GM21447 (cell line): ENCODE results near the gene KIR2DL3.
"Not testable (repeated sequence)": the region's sequence is repeated elsewhere in the genome, so short reads cannot be mapped to it uniquely, and the experiment has no call there.

ENCODE experiments used
- ATAC-seq: cut with Tn5 transposase; IDR thresholded peaks from one replicate; pipeline ENCODE4 v1.9.1; 2021; ENCODE audit not compliant: unreplicated experiment

The KIR2DL3 gene

GRCh38 chr19:54741950-54742349, 3.6 kb downstream of the KIR2DL3 start:
- ATAC-seq, result not testable (repeated sequence)

- not testable (repeated sequence) for ATAC-seq
These were observed 5.8 kb downstream of the KIR2DL3 start for GRCh38 chr19:54744080-54744479.

- not testable (repeated sequence) for ATAC-seq
These were observed 9.5 kb downstream of the KIR2DL3 start for GRCh38 chr19:54747614-54748322.

GRCh38 chr19:54750276-54750675, 12.0 kb downstream of the KIR2DL3 start:
- not testable (repeated sequence) for ATAC-seq

GRCh38 chr19:54756204-54757110, 18.1 kb downstream of the KIR2DL3 start:
- not testable (repeated sequence) for ATAC-seq

GRCh38 chr19:54758577-54758976, 20.3 kb downstream of the KIR2DL3 start:
- not testable (repeated sequence) for ATAC-seq

- not testable (repeated sequence) for ATAC-seq
These were observed 25.9 kb downstream of the KIR2DL3 start for GRCh38 chr19:54764219-54764618.

- not testable (repeated sequence) for ATAC-seq
These were observed 28.2 kb downstream of the KIR2DL3 start for GRCh38 chr19:54766464-54766863.

GRCh38 chr19:54769646-54770045, 31.3 kb downstream of the KIR2DL3 start, which contains the start of gene KIR2DL1:
Gene KIR2DL1, plus strand, starts transcription at chr19:54769793. Its CDS starts 58 bp downstream, at chr19:54769851.
- ATAC-seq, result not testable (repeated sequence)

GRCh38 chr19:54770511-54770910, 32.2 kb downstream of the KIR2DL3 start:
- not testable (repeated sequence) for ATAC-seq

- ATAC-seq, result not testable (repeated sequence)
These were observed 33.0 kb downstream of the KIR2DL3 start for GRCh38 chr19:54771018-54771960.

- ATAC-seq, result not testable (repeated sequence)
These were observed 34.4 kb downstream of the KIR2DL3 start for GRCh38 chr19:54772666-54773065.

GRCh38 chr19:54775095-54775815, 36.9 kb downstream of the KIR2DL3 start:
- not testable (repeated sequence) for ATAC-seq

- not testable (repeated sequence) for ATAC-seq
These were observed 37.5 kb downstream of the KIR2DL3 start for GRCh38 chr19:54775830-54776229.

GRCh38 chr19:54777851-54778250, 39.5 kb downstream of the KIR2DL3 start:
- ATAC-seq, result not testable (repeated sequence)

GRCh38 chr19:54778896-54779295, 40.6 kb downstream of the KIR2DL3 start:
- not testable (repeated sequence) for ATAC-seq

GRCh38 chr19:54782916-54783315, 44.6 kb downstream of the KIR2DL3 start:
- ATAC-seq, result not testable (repeated sequence)

- not testable (repeated sequence) for ATAC-seq
These were observed 47.9 kb downstream of the KIR2DL3 start for GRCh38 chr19:54786091-54786723.

GRCh38 chr19:54788154-54788553, 49.8 kb downstream of the KIR2DL3 start:
- not testable (repeated sequence) for ATAC-seq
